ENCODE results near the gene CSNK2B. TPM values are rescaled to one million over a fixed set of nuclear protein-coding genes. Genes with fewer than 3 reads are reported as not detected.

Gene CSNK2B
- total and polyA plus RNA-seq, 11 donors = 111 to 323 (median 124) TPM

GRCh38 chr6:31660381-31661261 lies 5.3 kb upstream of the CSNK2B start, which contains the start of gene C6orf47:
C6orf47 (minus strand) TSS chr6:31660778; CDS start chr6:31659947, 831 bp downstream.
- WGBS, 4 donors = 0 to 1% (median 0%) methylated on average over 41 to 52 of the region's 52 CpGs
- Histone ChIP-seq H3K4me1 (peaks cover 24 to 66% (median 49%) of the 10 kb centered on the region in 12 donors), H3K27ac (peak within 1 kb of the TSS; percentile 84 to 95 (median 93)), H3K27me3 (no peaks in the 10 kb centered on the region), H3K4me3 (peak within 1 kb of the TSS; percentile 65 to 98 (median 83)), H3K36me3 (peaks cover 0 to 46% (median 28%) of the 10 kb centered on the region in 9 donors), H3K9me3 (no peaks in the 10 kb centered on the region)
- peak; percentile 61 to 84 (median 78) for ATAC-seq
- TF ChIP-seq CTCF (IDR thresholded peaks at IDR 0.05) = no peak
- TF ChIP-seq POLR2A (IDR thresholded peaks at IDR 0.05) = peak in 1 of 2 donors; percentile 90
- intact Hi-C loops (cut with DNase I) = loop anchor here in 2 of 10 donors (10.0 kb wide), 1 partner anchor 514 kb away; the partner anchor contains the start of genes AGPAT1 (in 2 of the 2) and RNF5 (in 2 of the 2)
- peak; percentile 91 to 94 (median 92) for DNase-seq

- peaks cover 24 to 69% (median 51%) of the 10 kb centered on the region in 12 donors for H3K4me1 ChIP-seq
- no peak for DNase-seq
Observed at GRCh38 chr6:31661262-31662123, 4.4 kb upstream of the CSNK2B start.

GRCh38 chr6:31662124-31662723 lies 3.7 kb upstream of the CSNK2B start:
- no peak for TF ChIP-seq CTCF (IDR thresholded peaks at IDR 0.05)
- TF ChIP-seq POLR2A (IDR thresholded peaks at IDR 0.05) = no peak
- Histone ChIP-seq H3K27me3 (no peaks in the 10 kb centered on the region), H3K9me3 (no peaks in the 10 kb centered on the region), H3K27ac (peak overlapping the region in 3 of 12 donors; percentile 27 to 96 (median 94)), H3K4me1 (peaks cover 24 to 75% (median 58%) of the 10 kb centered on the region in 12 donors), H3K36me3 (peaks cover 0 to 34% (median 27%) of the 10 kb centered on the region in 9 donors), H3K4me3 (peak overlapping the region in 1 of 12 donors; percentile 77)
- no peak for ATAC-seq
- WGBS, 4 donors = 87 to 92% (median 89%) methylated on average over 8 to 12 of the region's 12 CpGs
- intact Hi-C loops (cut with DNase I) = loop anchor here in 2 of 10 donors (10.0 kb wide), 1 partner anchor 513 kb away; the partner anchor contains the start of genes AGPAT1 (in 2 of the 2) and RNF5 (in 2 of the 2)
- DNase-seq = no peak

More at GRCh38 chr6:31661262-31662123, 4.4 kb upstream of the CSNK2B start:
- H3K27me3 ChIP-seq = no peaks in the 10 kb centered on the region
- H3K4me3 ChIP-seq = peak overlapping the region in 10 of 12 donors; percentile 65 to 98 (median 83)
- peak overlapping the region in 11 of 12 donors; percentile 84 to 96 (median 93) for H3K27ac ChIP-seq
- intact Hi-C loops (cut with DNase I) = loop anchor here in 2 of 10 donors (10.0 kb wide), 1 partner anchor 513 kb away; the partner anchor contains the start of genes AGPAT1 (in 2 of the 2) and RNF5 (in 2 of the 2)
- WGBS, 4 donors = 70 to 77% (median 74%) methylated on average over 12 of the region's 12 CpGs
- TF ChIP-seq CTCF (IDR thresholded peaks at IDR 0.05) (no peak), POLR2A (IDR thresholded peaks at IDR 0.05) (no peak)
- ATAC-seq = no peak
- H3K9me3 ChIP-seq = no peaks in the 10 kb centered on the region
- H3K36me3 ChIP-seq = peaks cover 0 to 37% (median 24%) of the 10 kb centered on the region in 9 donors
